GM20000 (cell line): ENCODE data around the gene MAPK8.

Experiments used
- DNase-seq: peaks from one replicate; pipeline ENCODE4 v3.0.0; 2012; ENCODE audit warnings: low spot score
- CTCF ChIP-seq: IDR thresholded peaks from 2 replicates; pipeline ENCODE4 v1.5.1; 2012; ENCODE audit warnings: mild to moderate bottlenecking, control low read depth; ENCODE audit errors: extremely low read depth, missing control alignments

Gene MAPK8

GRCh38 chr10:48384699-48384982, 78.2 kb downstream of the MAPK8 start:
- no peak for TF ChIP-seq CTCF
- DNase-seq = no peak

GRCh38 chr10:48389272-48389671, 82.8 kb downstream of the MAPK8 start:
- no peak for TF ChIP-seq CTCF
- DNase-seq = no peak

GRCh38 chr10:48389846-48390557, 83.5 kb downstream of the MAPK8 start:
- no peak for DNase-seq
- no peak for TF ChIP-seq CTCF

GRCh38 chr10:48390558-48390871, 84.0 kb downstream of the MAPK8 start:
- no peak for DNase-seq
- no peak for TF ChIP-seq CTCF

GRCh38 chr10:48390933-48391845, 84.7 kb downstream of the MAPK8 start:
- no peak for TF ChIP-seq CTCF
- peak; percentile 11 for DNase-seq

- DNase-seq = no peak
- no peak for TF ChIP-seq CTCF
These were observed 85.5 kb downstream of the MAPK8 start for GRCh38 chr10:48391994-48392393.

GRCh38 chr10:48398261-48398660, 91.8 kb downstream of the MAPK8 start:
- no peak for DNase-seq
- no peak for TF ChIP-seq CTCF
